Vagina (tissue), 2 donors: ENCODE data around the gene KYNU. TPM values are rescaled to one million over a fixed set of nuclear protein-coding genes. Genes with fewer than 3 reads are reported as not detected.

Source experiments
- DNase-seq, 2 donors: peaks; one replicate each; pipeline ENCODE4 v3.0.0-alpha.2; 2017; ENCODE audit errors: extremely low spot score in 2 of 2
- H3K27ac ChIP-seq: fragments of 200-600 bp; sonication (generic); one replicate; pipeline ENCODE4 v1.5.1; 2019
- H3K27me3 ChIP-seq: fragments of 200-600 bp; sonication (generic); one replicate; pipeline ENCODE4 v1.5.1; 2019
- H3K36me3 ChIP-seq, 2 donors: fragments of 200-600 bp; sonication (generic); one replicate each; pipeline ENCODE4 v1.5.1; 2017 to 2019
- H3K4me1 ChIP-seq: fragments of 200-600 bp; sonication (generic); one replicate; pipeline ENCODE4 v1.5.1; 2019
- H3K4me3 ChIP-seq, 2 donors: fragments of 200-600 bp; sonication (generic); 1 replicate in 1 of 2; 2 replicates in 1 of 2; pipeline ENCODE4 v1.5.1; 2016 to 2019
- H3K9me3 ChIP-seq: fragments of 200-600 bp; sonication (generic); one replicate; pipeline ENCODE4 v1.5.1; 2019
- POLR2A ChIP-seq, 2 donors: fragments of 450-650 bp; IDR thresholded peaks; one replicate each; pipeline ENCODE4 v1.6.1; 2017; ENCODE audit warnings: antibody characterized with exemption in 2 of 2, mild to moderate bottlenecking in 2 of 2, moderate library complexity in 2 of 2
- POLR2AphosphoS5 ChIP-seq, 2 donors: sonication (generic); formaldehyde crosslinking; IDR thresholded peaks; one replicate each; pipeline ENCODE4 v1.9.0; 2017; ENCODE audit warnings: antibody characterized with exemption in 2 of 2, mild to moderate bottlenecking in 2 of 2, low read depth in 1 of 2; ENCODE audit not compliant: insufficient read depth in 1 of 2
- intact Hi-C: fragments of 100-400 bp; cut with DNase I; formaldehyde crosslinking; loops from one replicate; pipeline ENCODE4 v1.15.1; 2023
- total RNA-seq: library from RNA; depleted of rRNA; stranded (reverse); fragments of >200 nt; gene quantifications from one replicate; pipeline ENCODE4 v1.2.3, GENCODE V29; 2016
- TF ChIP-seq, protein P1 (sequence below), 3 experiments: fragments of 450-650 bp in 2 of 3; fragments of 200-600 bp in 1 of 3; sonication (generic) in 1 of 3; IDR thresholded peaks; one replicate each; pipeline ENCODE4 v1.5.1; 2017 to 2019; ENCODE audit warnings: antibody characterized with exemption in 3 of 3, mild to moderate bottlenecking in 2 of 3, moderate library complexity in 2 of 3

The KYNU gene
- total RNA-seq, result 3.7 TPM

GRCh38 chr2:142877216-142877838, at the start of gene KYNU:
TSS of gene KYNU (plus strand) at chr2:142877664. CDS start at chr2:142885368, 7,704 bp downstream.
- DNase-seq, result no peak
- no peak within 1 kb of the TSS for H3K4me3 ChIP-seq

GRCh38 chr2:142834021-142834420, 43.4 kb upstream of the KYNU start:
- intact Hi-C loops, result no loop called here
- no peak overlapping the region for H3K4me3 ChIP-seq
- TF ChIP-seq POLR2A (IDR thresholded peaks at IDR 0.05) (no peak), POLR2AphosphoS5 (IDR thresholded peaks at IDR 0.05; ENCODE audit: insufficient read depth in 1 of 2, low read depth in 1 of 2) (no peak)
- TF ChIP-seq, protein P1, sequence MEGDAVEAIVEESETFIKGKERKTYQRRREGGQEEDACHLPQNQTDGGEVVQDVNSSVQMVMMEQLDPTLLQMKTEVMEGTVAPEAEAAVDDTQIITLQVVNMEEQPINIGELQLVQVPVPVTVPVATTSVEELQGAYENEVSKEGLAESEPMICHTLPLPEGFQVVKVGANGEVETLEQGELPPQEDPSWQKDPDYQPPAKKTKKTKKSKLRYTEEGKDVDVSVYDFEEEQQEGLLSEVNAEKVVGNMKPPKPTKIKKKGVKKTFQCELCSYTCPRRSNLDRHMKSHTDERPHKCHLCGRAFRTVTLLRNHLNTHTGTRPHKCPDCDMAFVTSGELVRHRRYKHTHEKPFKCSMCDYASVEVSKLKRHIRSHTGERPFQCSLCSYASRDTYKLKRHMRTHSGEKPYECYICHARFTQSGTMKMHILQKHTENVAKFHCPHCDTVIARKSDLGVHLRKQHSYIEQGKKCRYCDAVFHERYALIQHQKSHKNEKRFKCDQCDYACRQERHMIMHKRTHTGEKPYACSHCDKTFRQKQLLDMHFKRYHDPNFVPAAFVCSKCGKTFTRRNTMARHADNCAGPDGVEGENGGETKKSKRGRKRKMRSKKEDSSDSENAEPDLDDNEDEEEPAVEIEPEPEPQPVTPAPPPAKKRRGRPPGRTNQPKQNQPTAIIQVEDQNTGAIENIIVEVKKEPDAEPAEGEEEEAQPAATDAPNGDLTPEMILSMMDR (IDR thresholded peaks at IDR 0.05), result no peak
- no peak for DNase-seq
- H3K4me1 ChIP-seq, result no peaks in the 10 kb centered on the region
- H3K27me3 ChIP-seq, result no peaks in the 10 kb centered on the region
- no peak overlapping the region for H3K27ac ChIP-seq
- no peaks in the 10 kb centered on the region for H3K36me3 ChIP-seq
- no peaks in the 10 kb centered on the region for H3K9me3 ChIP-seq

More at GRCh38 chr2:142877216-142877838, at the start of gene KYNU:
- TF ChIP-seq POLR2AphosphoS5 (IDR thresholded peaks at IDR 0.05; ENCODE audit: insufficient read depth in 1 of 2, low read depth in 1 of 2) (no peak), POLR2A (IDR thresholded peaks at IDR 0.05) (no peak)
- TF ChIP-seq, protein P1 (IDR thresholded peaks at IDR 0.05), result no peak
- no peaks in the 10 kb centered on the region for H3K9me3 ChIP-seq
- intact Hi-C loops, result no loop called here
- peak within 1 kb of the TSS; percentile 24 for H3K27ac ChIP-seq
- H3K27me3 ChIP-seq, result no peaks in the 10 kb centered on the region
- peaks cover 33% of the 10 kb centered on the region for H3K4me1 ChIP-seq
- no peaks in the 10 kb centered on the region for H3K36me3 ChIP-seq

DNA sequence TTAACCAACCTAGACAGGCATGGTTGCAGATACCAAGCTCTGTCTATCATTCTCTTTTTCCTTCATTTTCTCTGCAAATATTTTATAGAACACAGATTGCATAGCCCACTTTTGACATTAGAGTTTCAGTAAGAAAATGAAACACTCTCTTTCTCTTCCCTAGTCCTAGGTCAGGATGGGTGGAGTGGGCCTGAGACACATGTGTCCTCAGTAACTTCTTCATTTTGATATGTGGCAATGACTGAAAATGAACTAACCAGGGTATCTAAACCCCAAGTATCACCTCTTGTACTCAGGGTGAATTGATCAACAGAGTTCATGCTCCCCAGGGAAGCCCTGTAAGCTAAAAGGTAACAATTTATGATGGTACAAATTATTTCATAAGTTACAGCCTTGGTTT, 37.0 kb upstream of the KYNU start:
- intact Hi-C loops, result no loop called here
- Histone ChIP-seq H3K9me3 (no peaks in the 10 kb centered on the region), H3K27me3 (no peaks in the 10 kb centered on the region), H3K4me3 (no peak overlapping the region), H3K27ac (no peak overlapping the region), H3K4me1 (no peaks in the 10 kb centered on the region), H3K36me3 (no peaks in the 10 kb centered on the region)
- DNase-seq, result no peak
- TF ChIP-seq, protein P1 (IDR thresholded peaks at IDR 0.05), result no peak
- no peak for TF ChIP-seq POLR2A (IDR thresholded peaks at IDR 0.05)
- no peak for TF ChIP-seq POLR2AphosphoS5 (IDR thresholded peaks at IDR 0.05; ENCODE audit: insufficient read depth in 1 of 2, low read depth in 1 of 2)

DNA sequence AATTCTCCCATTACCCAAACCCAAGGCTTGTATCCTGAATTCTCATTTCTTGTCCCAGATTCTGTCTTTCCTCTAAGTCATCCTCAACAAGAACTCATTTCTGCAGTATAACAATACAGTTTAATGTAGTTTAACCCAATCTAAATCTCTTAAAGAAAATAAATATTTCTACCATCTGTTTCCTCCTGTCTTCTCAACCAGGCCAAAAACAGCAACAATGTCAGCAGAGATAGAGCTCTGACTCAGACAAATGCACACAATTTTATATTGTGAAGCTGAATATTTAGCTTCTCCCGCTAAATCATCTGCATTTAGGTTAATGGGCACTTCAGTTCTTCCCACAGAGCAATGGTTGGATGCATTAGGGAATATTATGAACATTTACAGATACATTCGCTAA, 35.7 kb upstream of the KYNU start:
- intact Hi-C loops, result no loop called here
- TF ChIP-seq POLR2A (IDR thresholded peaks at IDR 0.05), result no peak
- TF ChIP-seq POLR2AphosphoS5 (IDR thresholded peaks at IDR 0.05; ENCODE audit: insufficient read depth in 1 of 2, low read depth in 1 of 2), result no peak
- TF ChIP-seq, protein P1 (IDR thresholded peaks at IDR 0.05), result no peak
- Histone ChIP-seq H3K27me3 (no peaks in the 10 kb centered on the region), H3K4me1 (no peaks in the 10 kb centered on the region), H3K9me3 (no peaks in the 10 kb centered on the region), H3K4me3 (no peak overlapping the region), H3K27ac (no peak overlapping the region), H3K36me3 (no peaks in the 10 kb centered on the region)
- no peak for DNase-seq

DNA sequence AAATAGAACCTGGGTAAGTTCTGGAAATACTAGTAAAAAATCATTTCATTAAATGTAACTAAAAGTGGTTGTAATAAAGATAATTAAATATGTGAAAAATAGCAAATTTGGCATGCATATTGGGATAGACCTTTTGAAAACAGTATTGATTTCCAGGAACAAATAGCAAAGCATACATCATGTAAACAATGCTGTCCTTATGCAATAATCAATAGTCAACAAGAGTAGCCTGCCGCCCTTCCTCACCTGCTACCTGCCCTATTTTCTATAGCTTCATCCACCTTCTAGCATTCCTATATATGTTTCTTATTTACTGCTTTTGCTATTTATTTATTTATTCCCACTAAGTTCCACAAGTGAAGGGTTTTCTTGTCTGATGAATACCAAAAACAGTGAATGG, 35.1 kb upstream of the KYNU start:
- no peak overlapping the region for H3K27ac ChIP-seq
- no peaks in the 10 kb centered on the region for H3K27me3 ChIP-seq
- no peaks in the 10 kb centered on the region for H3K36me3 ChIP-seq
- no peaks in the 10 kb centered on the region for H3K4me1 ChIP-seq
- H3K9me3 ChIP-seq, result no peaks in the 10 kb centered on the region
- H3K4me3 ChIP-seq, result no peak overlapping the region
- intact Hi-C loops, result no loop called here
- DNase-seq, result no peak
- TF ChIP-seq, protein P1 (IDR thresholded peaks at IDR 0.05), result no peak
- TF ChIP-seq POLR2A (IDR thresholded peaks at IDR 0.05) (no peak), POLR2AphosphoS5 (IDR thresholded peaks at IDR 0.05; ENCODE audit: insufficient read depth in 1 of 2, low read depth in 1 of 2) (no peak)
